ENCODE results near the gene ENO3.

Gene ENO3

GRCh38 chr17:4949321-4950074 lies 1.4 kb upstream of the ENO3 start:
- DNase-seq (ENCODE audit: low read depth in 1 of 2, low spot score in 1 of 2): peak; percentile 68 to 76

DNA sequence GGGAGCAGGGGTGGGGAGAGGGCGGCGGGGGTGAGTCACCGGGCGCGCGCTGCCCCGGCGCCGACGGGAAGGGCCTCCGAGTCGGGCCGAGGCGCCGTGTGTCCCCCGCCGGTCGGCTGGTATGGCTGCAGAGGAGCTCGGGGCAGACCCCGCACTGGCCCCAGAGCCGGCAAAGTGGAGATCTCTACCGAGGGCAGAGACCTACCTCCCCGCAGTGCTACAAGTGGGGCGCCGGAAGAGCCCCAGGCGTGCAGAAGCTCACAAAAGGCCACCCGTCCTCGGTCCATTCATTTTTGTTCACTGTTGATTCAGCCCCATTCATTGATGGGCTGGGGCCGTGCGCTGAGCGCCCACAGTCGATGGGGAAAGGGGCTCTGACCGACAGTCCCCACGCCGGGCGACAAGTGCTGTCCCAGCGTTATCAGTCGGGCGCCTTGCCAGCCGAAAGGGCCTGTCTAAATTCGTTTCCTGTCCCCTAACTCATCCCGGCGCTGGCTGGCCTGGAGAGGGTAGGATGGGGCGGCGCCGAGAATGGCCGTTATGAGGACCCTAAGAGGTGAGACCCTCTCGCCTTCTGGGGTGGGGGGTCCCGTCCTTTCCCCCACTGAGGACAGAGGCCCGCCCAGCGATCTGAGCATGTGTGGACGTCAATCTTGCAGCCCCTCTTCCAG lies 709 bp upstream of the ENO3 start:
- DNase-seq (ENCODE audit: low read depth in 1 of 2, low spot score in 1 of 2): no peak

GRCh38 chr17:4951486-4951885 lies 567 bp downstream of the ENO3 start:
- no peak for DNase-seq (ENCODE audit: low read depth in 1 of 2, low spot score in 1 of 2)

DNA sequence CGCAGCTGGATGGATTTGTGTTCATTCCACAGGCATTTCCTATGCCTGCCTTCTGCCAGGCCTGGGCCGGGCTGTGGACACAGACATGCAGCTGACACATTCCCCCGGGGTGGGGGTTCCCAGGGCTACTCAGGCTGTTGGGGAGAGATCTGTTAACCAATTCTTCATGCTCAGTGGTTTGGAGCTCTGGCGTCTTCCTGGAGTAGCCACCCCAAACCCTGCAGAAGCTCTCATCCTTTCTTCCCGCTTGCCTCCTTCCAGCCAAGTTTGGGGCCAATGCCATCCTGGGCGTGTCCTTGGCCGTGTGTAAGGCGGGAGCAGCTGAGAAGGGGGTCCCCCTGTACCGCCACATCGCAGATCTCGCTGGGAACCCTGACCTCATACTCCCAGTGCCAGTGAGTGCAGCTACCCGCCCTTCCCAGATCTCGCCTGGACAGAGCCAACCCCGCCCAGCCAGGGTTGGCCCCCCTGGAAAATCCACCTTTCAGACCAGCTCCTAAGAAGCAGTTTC lies 2.6 kb downstream of the ENO3 start:
- no peak for DNase-seq (ENCODE audit: low read depth in 1 of 2, low spot score in 1 of 2)

GRCh38 chr17:4955091-4955490 lies 4.2 kb downstream of the ENO3 start:
- no peak for DNase-seq (ENCODE audit: low read depth in 1 of 2, low spot score in 1 of 2)

- no peak for DNase-seq (ENCODE audit: low read depth in 1 of 2, low spot score in 1 of 2)
Measured at GRCh38 chr17:4956493-4957061, 5.7 kb downstream of the ENO3 start.

DNA sequence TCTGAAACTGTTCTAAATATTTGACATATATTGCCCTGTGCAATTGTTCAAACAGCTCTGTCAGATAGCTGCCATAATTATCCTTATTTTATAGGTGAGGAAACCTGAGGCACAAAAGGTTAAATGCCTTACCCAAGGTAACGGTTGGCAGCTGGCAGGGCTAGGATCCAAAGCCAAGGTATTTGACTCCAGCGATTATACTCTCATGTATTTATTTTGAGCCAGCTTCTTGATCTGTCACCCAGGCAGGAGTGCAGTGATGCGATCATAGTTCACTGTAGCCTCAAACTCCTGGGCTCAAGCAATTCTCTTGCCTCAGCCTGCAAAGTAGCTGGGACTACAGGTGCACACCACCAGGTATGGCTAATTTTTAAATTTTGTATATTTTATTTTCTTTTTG lies 7.2 kb downstream of the ENO3 start:
- DNase-seq (ENCODE audit: low read depth in 1 of 2, low spot score in 1 of 2): no peak

DNA sequence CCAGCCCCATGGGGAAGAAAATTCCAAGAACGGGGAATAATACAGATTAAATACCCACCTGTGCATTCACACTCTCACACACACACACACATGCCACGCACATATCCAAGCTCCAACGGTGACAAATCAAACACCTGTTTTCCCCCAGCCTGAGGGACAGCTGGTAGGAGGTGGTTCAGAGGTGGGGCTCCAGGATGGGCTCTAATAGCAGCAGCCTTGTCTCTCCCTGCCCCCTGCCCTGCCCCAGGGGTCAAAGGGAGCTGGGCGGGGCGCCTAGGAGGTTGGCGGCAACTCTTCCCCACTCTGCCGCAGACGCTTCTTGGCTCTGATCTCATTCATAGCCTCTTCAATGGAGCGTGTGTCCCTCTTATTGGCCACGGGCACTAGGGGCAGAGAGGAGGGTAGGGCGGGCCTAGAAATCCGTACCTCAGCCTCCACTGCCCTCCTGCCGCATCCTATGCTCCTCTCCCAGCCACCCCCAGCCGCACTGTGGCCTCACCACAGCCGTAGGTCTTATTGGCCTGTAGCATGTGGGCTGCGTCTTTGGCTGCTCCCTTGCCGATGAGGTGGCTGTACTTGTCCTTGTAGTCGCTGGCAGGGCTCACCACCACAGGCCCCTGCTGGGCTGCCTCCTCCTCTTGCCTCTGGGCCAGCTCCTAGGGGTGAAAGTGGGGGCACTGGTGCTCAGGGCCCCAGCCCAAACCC lies 8.5 kb downstream of the ENO3 start:
- DNase-seq (ENCODE audit: low read depth in 1 of 2, low spot score in 1 of 2): no peak

GRCh38 chr17:4960279-4960922 lies 9.5 kb downstream of the ENO3 start:
- no peak for DNase-seq (ENCODE audit: low read depth in 1 of 2, low spot score in 1 of 2)

- DNase-seq (ENCODE audit: low read depth in 1 of 2, low spot score in 1 of 2): no peak
Measured at GRCh38 chr17:4965311-4965986, 14.5 kb downstream of the ENO3 start.

DNA sequence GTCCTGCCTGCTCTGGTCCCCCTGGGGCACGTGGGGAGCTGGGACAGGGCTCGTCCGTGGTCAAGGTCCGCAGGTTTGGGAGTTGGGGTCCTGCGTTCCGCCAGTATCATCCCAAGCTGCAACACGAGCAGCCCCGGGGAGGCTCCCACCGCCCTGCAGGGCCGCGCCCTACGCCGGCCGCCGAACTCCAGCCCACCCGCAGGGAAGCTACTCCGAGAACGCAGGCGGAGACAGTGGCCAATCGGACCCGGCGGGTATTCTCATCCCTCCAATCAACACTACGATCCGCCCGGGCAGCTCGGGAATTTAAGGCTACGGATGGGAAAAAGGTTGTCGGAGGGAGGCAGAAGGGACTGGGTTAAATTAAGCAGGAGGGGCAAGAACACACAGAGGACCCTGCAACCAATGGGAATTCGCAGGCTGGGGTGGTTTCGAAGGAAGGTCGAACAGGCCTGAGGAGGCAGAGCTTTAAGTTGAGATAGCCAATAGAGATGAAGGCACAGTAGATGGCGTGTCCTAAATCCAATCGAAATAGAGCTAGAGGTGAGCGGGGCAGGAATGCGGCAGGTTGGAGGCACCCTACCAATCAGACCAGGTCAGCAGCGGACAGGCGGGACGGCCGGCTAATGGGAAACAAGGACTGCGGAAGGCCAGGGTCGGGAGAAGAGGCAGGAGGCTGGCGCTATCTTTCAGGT lies 16.1 kb downstream of the ENO3 start:
- DNase-seq (ENCODE audit: low read depth in 1 of 2, low spot score in 1 of 2): peak; percentile 76 to 94

- peak; percentile 88 to 91 for DNase-seq (ENCODE audit: low read depth in 1 of 2, low spot score in 1 of 2)
Measured at GRCh38 chr17:4967539-4968485, 16.9 kb downstream of the ENO3 start, which contains the start of gene SPAG7. Gene SPAG7, minus strand, starts transcription at chr17:4967817. Its CDS starts 13 bp downstream, at chr17:4967804.

- DNase-seq (ENCODE audit: low read depth in 1 of 2, low spot score in 1 of 2): peak in 1 of 2 donors; percentile 32
Measured at GRCh38 chr17:4968486-4969046, 17.6 kb downstream of the ENO3 start.

GRCh38 chr17:4969047-4969550 lies 18.2 kb downstream of the ENO3 start:
- DNase-seq (ENCODE audit: low read depth in 1 of 2, low spot score in 1 of 2): peak in 1 of 2 donors; percentile 63

GRCh38 chr17:4969551-4970173 lies 18.7 kb downstream of the ENO3 start:
- no peak for DNase-seq (ENCODE audit: low read depth in 1 of 2, low spot score in 1 of 2)

GRCh38 chr17:4970273-4970672 lies 19.4 kb downstream of the ENO3 start:
- no peak for DNase-seq (ENCODE audit: low read depth in 1 of 2, low spot score in 1 of 2)

DNA sequence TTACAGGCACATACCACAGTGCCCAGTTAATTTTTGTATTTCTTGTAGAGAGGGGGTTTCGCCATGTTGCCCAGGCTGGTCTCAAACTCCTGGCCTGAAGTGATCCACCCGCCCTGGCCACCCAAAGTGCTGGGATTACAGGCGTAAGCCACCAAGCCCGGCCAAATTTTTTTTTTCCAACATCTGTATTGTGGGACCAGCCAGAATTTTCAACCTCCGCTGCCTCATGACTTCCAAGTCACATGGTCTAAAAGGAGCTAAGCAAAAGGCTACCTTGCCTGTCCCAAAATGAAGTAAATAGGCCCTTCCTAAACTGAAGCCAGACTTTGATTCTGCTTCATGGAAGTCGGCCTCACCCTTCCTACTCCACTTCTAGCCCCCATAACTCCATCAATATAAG lies 20.9 kb downstream of the ENO3 start:
- no peak for DNase-seq (ENCODE audit: low read depth in 1 of 2, low spot score in 1 of 2)

- DNase-seq (ENCODE audit: low read depth in 1 of 2, low spot score in 1 of 2): no peak
Measured at GRCh38 chr17:4972322-4972721, 21.4 kb downstream of the ENO3 start.
